Measurements from ENCODE around the gene GLG1.

GLG1 gene

DNA sequence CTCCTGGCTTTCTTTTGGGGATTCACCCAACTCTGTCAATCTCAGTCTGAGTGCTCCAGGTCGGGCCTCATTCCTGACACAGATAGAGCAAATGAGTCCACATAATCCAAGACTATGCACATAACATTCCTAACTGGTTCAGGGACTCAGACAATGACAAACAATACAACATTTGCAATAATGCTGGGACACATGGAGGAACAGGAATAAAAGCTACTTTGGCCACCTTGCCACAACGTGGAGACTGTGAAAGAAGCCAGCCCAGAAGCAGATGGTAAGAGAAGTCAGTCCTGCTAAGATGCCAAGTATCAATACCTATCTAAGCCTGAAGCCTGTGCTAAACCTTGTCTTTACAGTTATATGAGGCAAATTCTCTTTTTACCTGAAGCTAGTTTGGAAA lies 39.0 kb downstream of the GLG1 start:
- DNase-seq (ENCODE audit: low read depth): no peak
- no peak overlapping the region for H3K4me3 ChIP-seq (ENCODE audit: low read length)
- TF ChIP-seq, protein P1, sequence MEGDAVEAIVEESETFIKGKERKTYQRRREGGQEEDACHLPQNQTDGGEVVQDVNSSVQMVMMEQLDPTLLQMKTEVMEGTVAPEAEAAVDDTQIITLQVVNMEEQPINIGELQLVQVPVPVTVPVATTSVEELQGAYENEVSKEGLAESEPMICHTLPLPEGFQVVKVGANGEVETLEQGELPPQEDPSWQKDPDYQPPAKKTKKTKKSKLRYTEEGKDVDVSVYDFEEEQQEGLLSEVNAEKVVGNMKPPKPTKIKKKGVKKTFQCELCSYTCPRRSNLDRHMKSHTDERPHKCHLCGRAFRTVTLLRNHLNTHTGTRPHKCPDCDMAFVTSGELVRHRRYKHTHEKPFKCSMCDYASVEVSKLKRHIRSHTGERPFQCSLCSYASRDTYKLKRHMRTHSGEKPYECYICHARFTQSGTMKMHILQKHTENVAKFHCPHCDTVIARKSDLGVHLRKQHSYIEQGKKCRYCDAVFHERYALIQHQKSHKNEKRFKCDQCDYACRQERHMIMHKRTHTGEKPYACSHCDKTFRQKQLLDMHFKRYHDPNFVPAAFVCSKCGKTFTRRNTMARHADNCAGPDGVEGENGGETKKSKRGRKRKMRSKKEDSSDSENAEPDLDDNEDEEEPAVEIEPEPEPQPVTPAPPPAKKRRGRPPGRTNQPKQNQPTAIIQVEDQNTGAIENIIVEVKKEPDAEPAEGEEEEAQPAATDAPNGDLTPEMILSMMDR (conservative IDR thresholded peaks at IDR 0.05; ENCODE audit: low read depth, low read length): no peak

DNA sequence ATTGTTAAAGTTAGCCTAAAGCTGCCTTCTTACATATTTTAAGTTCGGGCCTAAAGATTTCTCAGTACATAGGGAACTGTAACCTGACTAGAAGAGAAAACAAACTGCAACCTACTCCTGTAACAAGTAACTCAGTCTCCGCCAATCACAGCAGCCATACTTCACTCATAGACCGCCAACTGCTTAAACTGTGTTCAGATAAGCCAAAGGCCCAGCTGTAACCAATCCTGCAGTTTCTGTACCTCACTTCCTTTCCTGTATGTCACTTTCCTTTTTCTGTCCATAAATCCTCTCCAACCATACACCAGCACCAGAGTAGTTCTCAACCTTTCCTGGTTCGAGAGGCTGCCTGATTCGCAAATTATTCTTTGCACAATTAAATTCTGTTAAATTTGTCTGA lies 41.5 kb downstream of the GLG1 start:
- H3K4me3 ChIP-seq (ENCODE audit: low read length): no peak overlapping the region
- TF ChIP-seq, protein P1 (conservative IDR thresholded peaks at IDR 0.05; ENCODE audit: low read depth, low read length): no peak
- no peak for DNase-seq (ENCODE audit: low read depth)

DNA sequence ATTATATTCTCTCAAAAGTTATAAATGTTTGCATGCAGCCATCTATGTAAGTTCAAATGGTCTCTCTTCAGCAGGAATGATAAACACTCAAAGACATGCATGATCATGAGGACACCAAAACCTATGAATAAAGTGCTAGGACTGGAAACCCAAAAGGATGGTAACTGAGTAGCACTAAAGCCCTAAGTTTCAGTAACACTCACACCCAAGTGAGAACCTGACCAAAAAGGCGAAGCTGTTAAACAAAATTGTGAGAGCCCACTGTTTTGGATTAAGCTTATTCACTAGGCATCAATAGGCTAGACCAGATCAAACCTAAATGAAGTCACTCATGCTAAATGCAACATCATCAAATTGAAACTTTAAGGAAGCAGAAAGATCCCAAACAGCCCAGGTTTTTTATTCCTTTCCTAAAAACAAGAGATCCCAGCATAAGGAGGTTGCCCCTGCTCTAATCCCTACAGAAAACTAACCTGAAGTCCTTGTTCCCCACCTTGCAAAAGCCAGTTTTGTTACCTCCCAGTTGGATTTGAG lies 42.4 kb downstream of the GLG1 start:
- no peak for DNase-seq (ENCODE audit: low read depth)
- TF ChIP-seq, protein P1 (conservative IDR thresholded peaks at IDR 0.05; ENCODE audit: low read depth, low read length): no peak
- H3K4me3 ChIP-seq (ENCODE audit: low read length): no peak overlapping the region

DNA sequence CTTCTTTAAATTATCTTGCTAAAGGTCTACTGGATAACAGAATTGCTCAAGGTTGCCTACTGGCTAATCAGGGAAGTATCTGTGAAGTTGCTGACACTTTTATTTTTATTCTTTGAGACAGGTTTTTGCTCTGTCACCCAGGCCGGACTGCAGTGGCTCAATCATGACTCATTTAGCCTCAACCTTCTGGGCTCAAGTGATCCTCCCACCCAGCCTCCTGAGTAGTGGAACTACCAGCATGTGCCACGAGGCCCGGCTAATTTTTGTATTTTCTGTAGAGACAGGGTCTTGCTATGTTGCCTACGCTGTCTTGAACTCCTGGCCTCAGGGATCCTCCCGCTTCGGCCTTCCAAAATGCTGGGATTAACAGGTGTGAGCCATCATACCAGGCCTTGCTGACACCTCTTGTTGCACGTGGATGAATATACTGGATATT lies 43.1 kb downstream of the GLG1 start:
- no peak overlapping the region for H3K4me3 ChIP-seq (ENCODE audit: low read length)
- TF ChIP-seq, protein P1 (conservative IDR thresholded peaks at IDR 0.05; ENCODE audit: low read depth, low read length): no peak
- DNase-seq (ENCODE audit: low read depth): no peak

DNA sequence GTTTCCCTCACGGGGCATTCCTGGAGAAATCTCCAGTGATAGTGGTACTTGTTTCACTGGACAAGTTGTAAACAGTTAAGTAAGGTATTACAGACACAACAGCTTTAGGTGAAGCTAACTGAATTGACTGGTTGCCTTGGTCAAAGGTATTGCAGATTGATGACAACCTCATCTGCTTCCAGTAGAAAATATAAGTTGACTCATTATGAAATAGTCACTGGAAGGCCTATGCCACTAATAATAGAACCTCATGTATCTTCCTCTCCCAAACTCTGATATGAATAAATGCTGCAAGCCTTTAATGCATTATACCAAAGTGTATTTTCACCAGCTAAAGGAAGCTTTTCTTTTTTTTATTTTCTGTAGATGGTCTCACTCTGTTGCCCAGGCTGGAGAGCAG lies 44.8 kb downstream of the GLG1 start:
- TF ChIP-seq, protein P1 (conservative IDR thresholded peaks at IDR 0.05; ENCODE audit: low read depth, low read length): no peak
- DNase-seq (ENCODE audit: low read depth): no peak
- no peak overlapping the region for H3K4me3 ChIP-seq (ENCODE audit: low read length)

DNA sequence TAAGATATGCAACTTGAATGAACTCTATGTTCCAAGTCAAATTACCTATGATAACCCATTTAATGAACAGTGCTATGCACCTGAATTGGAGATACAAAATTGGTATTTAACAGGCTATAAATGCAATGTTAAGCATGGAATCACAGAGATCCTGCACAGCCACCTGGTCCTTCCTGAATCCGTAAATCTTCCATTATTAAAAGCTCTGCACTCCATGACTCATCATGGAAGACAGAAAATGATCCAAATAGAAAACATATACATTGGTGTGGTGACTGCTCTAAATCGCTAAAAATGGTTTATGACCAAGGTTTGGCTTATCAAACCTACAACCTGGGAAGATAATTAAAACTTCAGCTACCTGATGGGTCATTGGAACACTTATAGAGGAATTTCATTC lies 45.3 kb downstream of the GLG1 start:
- H3K4me3 ChIP-seq (ENCODE audit: low read length): no peak overlapping the region
- TF ChIP-seq, protein P1 (conservative IDR thresholded peaks at IDR 0.05; ENCODE audit: low read depth, low read length): no peak
- DNase-seq (ENCODE audit: low read depth): no peak

DNA sequence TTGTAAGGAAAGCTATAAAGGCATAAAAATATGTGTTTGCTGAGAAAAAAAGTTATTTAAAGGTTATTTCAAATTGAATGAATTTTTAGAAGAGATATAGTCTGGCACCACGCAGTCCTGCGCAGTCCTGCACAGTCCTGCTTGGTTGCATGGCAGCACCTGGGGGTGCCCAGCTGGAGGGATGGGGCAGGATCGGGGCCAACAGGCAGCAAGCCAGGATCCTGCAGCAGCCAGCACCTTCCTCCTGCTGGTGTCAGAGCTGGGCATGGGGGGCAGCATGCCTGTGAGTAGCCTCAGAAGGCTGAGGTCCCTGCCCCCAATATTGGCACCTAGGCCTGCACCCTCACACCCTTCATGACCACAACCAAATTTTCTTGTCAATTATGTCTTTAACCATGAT lies 46.0 kb downstream of the GLG1 start:
- TF ChIP-seq, protein P1 (conservative IDR thresholded peaks at IDR 0.05; ENCODE audit: low read depth, low read length): no peak
- no peak overlapping the region for H3K4me3 ChIP-seq (ENCODE audit: low read length)
- DNase-seq (ENCODE audit: low read depth): no peak

Data from retinal pigment epithelial cell (primary cell).